SK-N-SH treated with all-trans-retinoic acid at 6 μM for 48 hours (cell line): ENCODE data around the gene RBBP6.

Experiments used
- ATAC-seq: fragments of 200-7000 bp; cut with Tn5 transposase; 3 replicates; pipeline ENCODE4 v1.9.1; 2020; ENCODE audit warnings: mild to moderate bottlenecking, moderate library complexity
- ARNTL ChIP-seq: fragments of 450-650 bp; formaldehyde crosslinking; IDR thresholded peaks from 2 replicates; pipeline ENCODE4 v1.5.0; 2020; ENCODE audit warnings: low read depth, mild to moderate bottlenecking, moderate library complexity, borderline replicate concordance
- BACH2 ChIP-seq: fragments of 250-450 bp; sonication (Bioruptor Pico); IDR thresholded peaks from 2 replicates; pipeline ENCODE4 v1.9.0; 2021; ENCODE audit warnings: mild to moderate bottlenecking, borderline replicate concordance
- CSDC2 ChIP-seq: fragments of 250-450 bp; sonication (Bioruptor Pico); IDR thresholded peaks from 2 replicates; pipeline ENCODE4 v1.5.0; 2020; ENCODE audit warnings: mild to moderate bottlenecking, moderate library complexity
- ESRRG ChIP-seq: fragments of 250-450 bp; sonication (Bioruptor Pico); IDR thresholded peaks from 2 replicates; pipeline ENCODE4 v1.6.1; 2021; ENCODE audit warnings: mild to moderate bottlenecking
- GLIS3 ChIP-seq: fragments of 250-450 bp; sonication (Bioruptor Pico); IDR thresholded peaks from 2 replicates; pipeline ENCODE4 v1.5.0; 2020; ENCODE audit warnings: mild to moderate bottlenecking, moderate library complexity
- ISL1 ChIP-seq: fragments of 250-450 bp; sonication (Bioruptor Pico); IDR thresholded peaks from 2 replicates; pipeline ENCODE4 v2.1.2; 2022; ENCODE audit warnings: mild to moderate bottlenecking, moderate library complexity
- OSR1 ChIP-seq: fragments of 250-450 bp; sonication (Bioruptor Pico); IDR thresholded peaks from 2 replicates; pipeline ENCODE4 v1.8.0; 2022; ENCODE audit warnings: moderate library complexity, mild to moderate bottlenecking, inconsistent platforms
- PPARA ChIP-seq: fragments of 250-450 bp; sonication (Bioruptor Pico); IDR thresholded peaks from 2 replicates; pipeline ENCODE4 v1.5.0; 2020; ENCODE audit warnings: mild to moderate bottlenecking, borderline replicate concordance
- RARB ChIP-seq: fragments of 250-450 bp; sonication (Bioruptor Pico); IDR thresholded peaks from 2 replicates; pipeline ENCODE4 v1.8.0; 2021; ENCODE audit warnings: mild to moderate bottlenecking, moderate library complexity
- SNAI2 ChIP-seq: fragments of 250-450 bp; sonication (Bioruptor Pico); IDR thresholded peaks from 2 replicates; pipeline ENCODE4 v1.5.0; 2020; ENCODE audit warnings: mild to moderate bottlenecking, moderate library complexity
- TCF4 ChIP-seq: fragments of 250-450 bp; sonication (Bioruptor Pico); IDR thresholded peaks from 2 replicates; pipeline ENCODE4 v1.8.0; 2021; ENCODE audit warnings: mild to moderate bottlenecking, moderate library complexity, borderline replicate concordance
- ZC3H10 ChIP-seq: fragments of 250-450 bp; sonication (Bioruptor Pico); IDR thresholded peaks from 2 replicates; pipeline ENCODE4 v1.5.1; 2021; ENCODE audit warnings: mild to moderate bottlenecking, moderate library complexity
- ZFP3 ChIP-seq: fragments of 250-450 bp; sonication (Bioruptor Pico); IDR thresholded peaks from 2 replicates; pipeline ENCODE4 v1.5.0; 2020; ENCODE audit warnings: mild to moderate bottlenecking, moderate library complexity
- ZFP30 ChIP-seq: fragments of 450-650 bp; formaldehyde crosslinking; IDR thresholded peaks from 2 replicates; pipeline ENCODE4 v1.5.0; 2022; ENCODE audit warnings: mild to moderate bottlenecking, moderate library complexity
- ZNF565 ChIP-seq: fragments of 450-650 bp; formaldehyde crosslinking; conservative IDR thresholded peaks from 2 replicates; pipeline ENCODE4 v1.5.0; 2020; ENCODE audit warnings: low read depth, mild to moderate bottlenecking, moderate library complexity
- ZNF70 ChIP-seq: fragments of 450-650 bp; formaldehyde crosslinking; IDR thresholded peaks from 2 replicates; pipeline ENCODE4 v1.5.0; 2020; ENCODE audit warnings: mild to moderate bottlenecking, moderate library complexity
- ZNF8 ChIP-seq: fragments of 450-650 bp; formaldehyde crosslinking; IDR thresholded peaks from 2 replicates; pipeline ENCODE4 v1.5.0; 2020; ENCODE audit warnings: mild to moderate bottlenecking, moderate library complexity
- TF ChIP-seq, protein P1 (sequence below): fragments of 250-450 bp; sonication (Bioruptor Pico); IDR thresholded peaks from 2 replicates; pipeline ENCODE4 v1.5.1; 2020; ENCODE audit warnings: low read depth, mild to moderate bottlenecking, moderate library complexity
- TF ChIP-seq, protein P2 (sequence below): fragments of 250-450 bp; sonication (Bioruptor Pico); IDR thresholded peaks from 2 replicates; pipeline ENCODE4 v1.8.0; 2021; ENCODE audit warnings: low read depth, mild to moderate bottlenecking, moderate library complexity, borderline replicate concordance
- TF ChIP-seq, protein P3 (sequence below): fragments of 250-450 bp; sonication (Bioruptor Pico); IDR thresholded peaks from 2 replicates; pipeline ENCODE4 v1.5.0; 2020; ENCODE audit warnings: mild to moderate bottlenecking, moderate library complexity
- TF ChIP-seq, protein P4 (sequence below): fragments of 250-450 bp; sonication (Bioruptor Pico); IDR thresholded peaks from 2 replicates; pipeline ENCODE4 v1.5.1; 2021; ENCODE audit warnings: mild to moderate bottlenecking, moderate library complexity
- TF ChIP-seq, protein P5 (sequence below): fragments of 250-450 bp; sonication (Bioruptor Pico); IDR thresholded peaks from 2 replicates; pipeline ENCODE4 v1.8.0; 2020; ENCODE audit warnings: mild to moderate bottlenecking, moderate library complexity, borderline replicate concordance

Gene RBBP6

DNA sequence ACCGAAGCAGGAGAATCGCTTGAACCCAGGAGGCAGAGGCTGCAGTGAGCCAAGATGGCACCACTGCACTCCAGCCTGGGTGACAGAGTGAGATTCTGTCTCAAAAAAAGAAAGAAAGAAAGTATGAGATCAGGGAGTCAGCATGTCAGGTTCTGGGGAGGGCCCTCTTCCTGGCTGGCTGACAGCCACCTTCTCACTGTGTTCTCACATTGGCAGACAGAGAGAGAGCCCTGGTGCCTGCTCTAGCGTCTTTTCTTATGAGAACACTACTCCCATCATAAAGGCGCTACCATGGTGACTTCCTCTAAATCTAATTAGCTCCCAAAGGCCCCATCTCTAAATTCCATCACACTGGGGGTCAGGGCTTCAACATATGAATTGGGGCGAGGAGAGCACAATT is 27.6 kb upstream of the RBBP6 start:
- no peak for ATAC-seq
- TF ChIP-seq BACH2 (CRISPR knock-in tag) = no peak
- no peak for TF ChIP-seq SNAI2 (CRISPR knock-in tag)
- no peak for TF ChIP-seq RARB
- no peak for TF ChIP-seq PPARA
- TF ChIP-seq TCF4 = no peak
- TF ChIP-seq, protein P1, sequence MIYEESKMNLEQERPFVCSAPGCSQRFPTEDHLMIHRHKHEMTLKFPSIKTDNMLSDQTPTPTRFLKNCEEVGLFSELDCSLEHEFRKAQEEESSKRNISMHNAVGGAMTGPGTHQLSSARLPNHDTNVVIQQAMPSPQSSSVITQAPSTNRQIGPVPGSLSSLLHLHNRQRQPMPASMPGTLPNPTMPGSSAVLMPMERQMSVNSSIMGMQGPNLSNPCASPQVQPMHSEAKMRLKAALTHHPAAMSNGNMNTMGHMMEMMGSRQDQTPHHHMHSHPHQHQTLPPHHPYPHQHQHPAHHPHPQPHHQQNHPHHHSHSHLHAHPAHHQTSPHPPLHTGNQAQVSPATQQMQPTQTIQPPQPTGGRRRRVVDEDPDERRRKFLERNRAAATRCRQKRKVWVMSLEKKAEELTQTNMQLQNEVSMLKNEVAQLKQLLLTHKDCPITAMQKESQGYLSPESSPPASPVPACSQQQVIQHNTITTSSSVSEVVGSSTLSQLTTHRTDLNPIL (CRISPR knock-in tag) = no peak
- TF ChIP-seq ARNTL (CRISPR knock-in tag) = no peak
- no peak for TF ChIP-seq ZNF8 (CRISPR knock-in tag)
- TF ChIP-seq ZC3H10 (CRISPR knock-in tag) = no peak
- TF ChIP-seq CSDC2 (CRISPR knock-in tag) = no peak
- TF ChIP-seq ZNF565 (CRISPR knock-in tag) = no peak
- TF ChIP-seq ISL1 (CRISPR knock-in tag) = no peak
- TF ChIP-seq ESRRG (CRISPR knock-in tag) = no peak
- TF ChIP-seq OSR1 (CRISPR knock-in tag) = no peak

DNA sequence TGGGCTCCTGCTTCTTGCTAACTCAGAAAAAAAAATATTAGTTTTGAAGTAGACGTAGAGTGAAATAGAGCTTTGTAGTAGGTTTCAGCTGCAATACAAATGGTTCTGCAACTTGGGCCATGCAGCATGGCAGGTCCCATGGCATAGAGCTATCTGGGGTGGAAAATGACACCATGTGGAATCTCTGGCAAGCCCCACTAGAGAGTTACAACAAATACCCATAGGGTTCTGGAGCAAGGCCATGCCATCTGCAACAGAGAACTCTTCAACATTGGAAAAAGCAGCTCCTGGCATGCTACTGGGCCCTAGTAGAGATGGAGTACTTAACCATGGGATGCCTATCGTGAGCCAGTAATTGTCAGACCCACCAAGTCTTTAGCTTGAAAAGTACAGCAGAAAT is 25.3 kb upstream of the RBBP6 start:
- ATAC-seq = no peak
- TF ChIP-seq ZC3H10 (CRISPR knock-in tag) (no peak), ARNTL (CRISPR knock-in tag) (no peak), ZNF70 (no peak), GLIS3 (no peak), ZNF565 (CRISPR knock-in tag) (no peak), BACH2 (CRISPR knock-in tag) (no peak), ZNF8 (CRISPR knock-in tag) (no peak), ZFP30 (no peak), TCF4 (no peak), PPARA (no peak), SNAI2 (CRISPR knock-in tag) (no peak), ISL1 (CRISPR knock-in tag) (no peak), ZFP3 (CRISPR knock-in tag) (no peak), OSR1 (CRISPR knock-in tag) (no peak)
- TF ChIP-seq, protein P2, sequence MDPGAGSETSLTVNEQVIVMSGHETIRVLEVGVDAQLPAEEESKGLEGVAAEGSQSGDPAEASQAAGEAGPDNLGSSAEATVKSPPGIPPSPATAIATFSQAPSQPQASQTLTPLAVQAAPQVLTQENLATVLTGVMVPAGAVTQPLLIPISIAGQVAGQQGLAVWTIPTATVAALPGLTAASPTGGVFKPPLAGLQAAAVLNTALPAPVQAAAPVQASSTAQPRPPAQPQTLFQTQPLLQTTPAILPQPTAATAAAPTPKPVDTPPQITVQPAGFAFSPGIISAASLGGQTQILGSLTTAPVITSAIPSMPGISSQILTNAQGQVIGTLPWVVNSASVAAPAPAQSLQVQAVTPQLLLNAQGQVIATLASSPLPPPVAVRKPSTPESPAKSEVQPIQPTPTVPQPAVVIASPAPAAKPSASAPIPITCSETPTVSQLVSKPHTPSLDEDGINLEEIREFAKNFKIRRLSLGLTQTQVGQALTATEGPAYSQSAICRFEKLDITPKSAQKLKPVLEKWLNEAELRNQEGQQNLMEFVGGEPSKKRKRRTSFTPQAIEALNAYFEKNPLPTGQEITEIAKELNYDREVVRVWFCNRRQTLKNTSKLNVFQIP = no peak
- TF ChIP-seq, protein P3, sequence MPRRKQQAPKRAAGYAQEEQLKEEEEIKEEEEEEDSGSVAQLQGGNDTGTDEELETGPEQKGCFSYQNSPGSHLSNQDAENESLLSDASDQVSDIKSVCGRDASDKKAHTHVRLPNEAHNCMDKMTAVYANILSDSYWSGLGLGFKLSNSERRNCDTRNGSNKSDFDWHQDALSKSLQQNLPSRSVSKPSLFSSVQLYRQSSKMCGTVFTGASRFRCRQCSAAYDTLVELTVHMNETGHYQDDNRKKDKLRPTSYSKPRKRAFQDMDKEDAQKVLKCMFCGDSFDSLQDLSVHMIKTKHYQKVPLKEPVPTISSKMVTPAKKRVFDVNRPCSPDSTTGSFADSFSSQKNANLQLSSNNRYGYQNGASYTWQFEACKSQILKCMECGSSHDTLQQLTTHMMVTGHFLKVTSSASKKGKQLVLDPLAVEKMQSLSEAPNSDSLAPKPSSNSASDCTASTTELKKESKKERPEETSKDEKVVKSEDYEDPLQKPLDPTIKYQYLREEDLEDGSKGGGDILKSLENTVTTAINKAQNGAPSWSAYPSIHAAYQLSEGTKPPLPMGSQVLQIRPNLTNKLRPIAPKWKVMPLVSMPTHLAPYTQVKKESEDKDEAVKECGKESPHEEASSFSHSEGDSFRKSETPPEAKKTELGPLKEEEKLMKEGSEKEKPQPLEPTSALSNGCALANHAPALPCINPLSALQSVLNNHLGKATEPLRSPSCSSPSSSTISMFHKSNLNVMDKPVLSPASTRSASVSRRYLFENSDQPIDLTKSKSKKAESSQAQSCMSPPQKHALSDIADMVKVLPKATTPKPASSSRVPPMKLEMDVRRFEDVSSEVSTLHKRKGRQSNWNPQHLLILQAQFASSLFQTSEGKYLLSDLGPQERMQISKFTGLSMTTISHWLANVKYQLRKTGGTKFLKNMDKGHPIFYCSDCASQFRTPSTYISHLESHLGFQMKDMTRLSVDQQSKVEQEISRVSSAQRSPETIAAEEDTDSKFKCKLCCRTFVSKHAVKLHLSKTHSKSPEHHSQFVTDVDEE = no peak
- TF ChIP-seq, protein P4, sequence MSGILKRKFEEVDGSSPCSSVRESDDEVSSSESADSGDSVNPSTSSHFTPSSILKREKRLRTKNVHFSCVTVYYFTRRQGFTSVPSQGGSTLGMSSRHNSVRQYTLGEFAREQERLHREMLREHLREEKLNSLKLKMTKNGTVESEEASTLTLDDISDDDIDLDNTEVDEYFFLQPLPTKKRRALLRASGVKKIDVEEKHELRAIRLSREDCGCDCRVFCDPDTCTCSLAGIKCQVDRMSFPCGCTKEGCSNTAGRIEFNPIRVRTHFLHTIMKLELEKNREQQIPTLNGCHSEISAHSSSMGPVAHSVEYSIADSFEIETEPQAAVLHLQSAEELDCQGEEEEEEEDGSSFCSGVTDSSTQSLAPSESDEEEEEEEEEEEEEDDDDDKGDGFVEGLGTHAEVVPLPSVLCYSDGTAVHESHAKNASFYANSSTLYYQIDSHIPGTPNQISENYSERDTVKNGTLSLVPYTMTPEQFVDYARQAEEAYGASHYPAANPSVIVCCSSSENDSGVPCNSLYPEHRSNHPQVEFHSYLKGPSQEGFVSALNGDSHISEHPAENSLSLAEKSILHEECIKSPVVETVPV (CRISPR knock-in tag) = no peak
- TF ChIP-seq, protein P1 (CRISPR knock-in tag) = no peak
- TF ChIP-seq, protein P5, sequence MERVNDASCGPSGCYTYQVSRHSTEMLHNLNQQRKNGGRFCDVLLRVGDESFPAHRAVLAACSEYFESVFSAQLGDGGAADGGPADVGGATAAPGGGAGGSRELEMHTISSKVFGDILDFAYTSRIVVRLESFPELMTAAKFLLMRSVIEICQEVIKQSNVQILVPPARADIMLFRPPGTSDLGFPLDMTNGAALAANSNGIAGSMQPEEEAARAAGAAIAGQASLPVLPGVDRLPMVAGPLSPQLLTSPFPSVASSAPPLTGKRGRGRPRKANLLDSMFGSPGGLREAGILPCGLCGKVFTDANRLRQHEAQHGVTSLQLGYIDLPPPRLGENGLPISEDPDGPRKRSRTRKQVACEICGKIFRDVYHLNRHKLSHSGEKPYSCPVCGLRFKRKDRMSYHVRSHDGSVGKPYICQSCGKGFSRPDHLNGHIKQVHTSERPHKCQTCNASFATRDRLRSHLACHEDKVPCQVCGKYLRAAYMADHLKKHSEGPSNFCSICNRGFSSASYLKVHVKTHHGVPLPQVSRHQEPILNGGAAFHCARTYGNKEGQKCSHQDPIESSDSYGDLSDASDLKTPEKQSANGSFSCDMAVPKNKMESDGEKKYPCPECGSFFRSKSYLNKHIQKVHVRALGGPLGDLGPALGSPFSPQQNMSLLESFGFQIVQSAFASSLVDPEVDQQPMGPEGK (CRISPR knock-in tag) = no peak
- TF ChIP-seq, all 23 proteins: peak for 0
